Uterus (tissue), 2 donors: Measurements from ENCODE around the gene ULK4.

Source experiments
- POLR2A ChIP-seq, 2 donors: fragments of 450-650 bp; IDR thresholded peaks; one replicate each; pipeline ENCODE4 v1.6.1; 2016; ENCODE audit warnings: antibody characterized with exemption in 2 of 2, mild to moderate bottlenecking in 1 of 2, moderate library complexity in 1 of 2
- TF ChIP-seq, protein P1 (sequence below), 4 experiments: fragments of 200-600 bp in 2 of 4; fragments of 450-650 bp in 2 of 4; sonication (generic) in 2 of 4; IDR thresholded peaks; one replicate each; pipeline ENCODE4 v1.5.1; 2016 to 2019; ENCODE audit warnings: antibody characterized with exemption in 4 of 4, mild to moderate bottlenecking in 2 of 4, moderate library complexity in 1 of 4

DNA sequence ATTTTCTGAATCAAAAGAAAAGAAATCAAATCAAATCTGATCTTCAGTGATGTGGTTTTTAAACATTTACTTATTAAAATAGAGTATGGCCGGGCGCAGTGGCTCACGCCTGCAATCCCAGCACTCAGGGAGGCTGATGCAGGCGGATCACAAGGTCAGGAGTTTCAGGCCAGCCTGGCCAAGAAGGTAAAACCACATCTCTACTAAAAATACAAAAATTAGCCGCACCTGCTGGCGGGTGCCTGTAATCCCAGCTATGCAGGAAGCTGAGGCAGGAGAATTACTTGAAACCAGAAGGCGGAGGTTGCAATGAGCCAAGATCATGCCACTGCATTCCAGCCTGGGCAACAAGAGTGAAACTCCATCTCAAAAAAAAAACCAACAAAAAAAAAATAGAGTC lies 169.1 kb downstream of the ULK4 start:
- TF ChIP-seq, protein P1, sequence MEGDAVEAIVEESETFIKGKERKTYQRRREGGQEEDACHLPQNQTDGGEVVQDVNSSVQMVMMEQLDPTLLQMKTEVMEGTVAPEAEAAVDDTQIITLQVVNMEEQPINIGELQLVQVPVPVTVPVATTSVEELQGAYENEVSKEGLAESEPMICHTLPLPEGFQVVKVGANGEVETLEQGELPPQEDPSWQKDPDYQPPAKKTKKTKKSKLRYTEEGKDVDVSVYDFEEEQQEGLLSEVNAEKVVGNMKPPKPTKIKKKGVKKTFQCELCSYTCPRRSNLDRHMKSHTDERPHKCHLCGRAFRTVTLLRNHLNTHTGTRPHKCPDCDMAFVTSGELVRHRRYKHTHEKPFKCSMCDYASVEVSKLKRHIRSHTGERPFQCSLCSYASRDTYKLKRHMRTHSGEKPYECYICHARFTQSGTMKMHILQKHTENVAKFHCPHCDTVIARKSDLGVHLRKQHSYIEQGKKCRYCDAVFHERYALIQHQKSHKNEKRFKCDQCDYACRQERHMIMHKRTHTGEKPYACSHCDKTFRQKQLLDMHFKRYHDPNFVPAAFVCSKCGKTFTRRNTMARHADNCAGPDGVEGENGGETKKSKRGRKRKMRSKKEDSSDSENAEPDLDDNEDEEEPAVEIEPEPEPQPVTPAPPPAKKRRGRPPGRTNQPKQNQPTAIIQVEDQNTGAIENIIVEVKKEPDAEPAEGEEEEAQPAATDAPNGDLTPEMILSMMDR (IDR thresholded peaks at IDR 0.05), result no peak
- no peak for TF ChIP-seq POLR2A (IDR thresholded peaks at IDR 0.05)
